OCI-M2 (cell line): Measurements from ENCODE around the gene MRPS10.
"Not testable (repeated sequence)": the region's sequence is repeated elsewhere in the genome, so short reads cannot be mapped to it uniquely, and the experiment has no call there.

ENCODE experiments used
- DNase-seq: peaks from one replicate; lab custom pipeline; 2025; ENCODE audit not compliant: unreplicated experiment; lab: John Stamatoyannopoulos, UW

Gene MRPS10

GRCh38 chr6:42239333-42239732, 21.7 kb upstream of the MRPS10 start:
- no peak for DNase-seq

GRCh38 chr6:42237857-42238256, 20.2 kb upstream of the MRPS10 start:
- DNase-seq = no peak

GRCh38 chr6:42236682-42237473, 19.2 kb upstream of the MRPS10 start:
- no peak for DNase-seq

- DNase-seq = no peak
These were observed 18.4 kb upstream of the MRPS10 start for GRCh38 chr6:42236030-42236429.

- DNase-seq = no peak
These were observed 14.4 kb upstream of the MRPS10 start for GRCh38 chr6:42232035-42232434.

- DNase-seq = no peak
These were observed 13.0 kb upstream of the MRPS10 start for GRCh38 chr6:42230345-42231321.

- no peak for DNase-seq
These were observed 12.0 kb upstream of the MRPS10 start for GRCh38 chr6:42229506-42230119.

- no peak for DNase-seq
These were observed 10.6 kb upstream of the MRPS10 start for GRCh38 chr6:42228305-42228704.

GRCh38 chr6:42227173-42227850, 9.7 kb upstream of the MRPS10 start:
- no peak for DNase-seq

- no peak for DNase-seq
These were observed 9.0 kb upstream of the MRPS10 start for GRCh38 chr6:42226645-42227143.

GRCh38 chr6:42226161-42226611, 8.5 kb upstream of the MRPS10 start:
- no peak for DNase-seq

- no peak for DNase-seq
These were observed 7.8 kb upstream of the MRPS10 start for GRCh38 chr6:42225419-42225818.

GRCh38 chr6:42225029-42225339, 7.3 kb upstream of the MRPS10 start:
- DNase-seq = no peak

- DNase-seq = no peak
These were observed 6.8 kb upstream of the MRPS10 start for GRCh38 chr6:42224222-42225028.

GRCh38 chr6:42222448-42222847, 4.8 kb upstream of the MRPS10 start:
- DNase-seq = no peak

- no peak for DNase-seq
These were observed 3.9 kb upstream of the MRPS10 start for GRCh38 chr6:42221546-42221945.

GRCh38 chr6:42220807-42221206, 3.1 kb upstream of the MRPS10 start:
- DNase-seq = no peak

- DNase-seq = no peak
These were observed 523 bp downstream of the MRPS10 start for GRCh38 chr6:42217157-42217518.

- not testable (repeated sequence) for DNase-seq
These were observed 1.2 kb downstream of the MRPS10 start for GRCh38 chr6:42216495-42216894.

- DNase-seq = no peak
These were observed 5.2 kb downstream of the MRPS10 start for GRCh38 chr6:42212442-42212841.
